GM06990 (cell line): ENCODE measurements around the gene EPHA1.
"Not testable (repeated sequence)": the region's sequence is repeated elsewhere in the genome, so short reads cannot be mapped to it uniquely, and the experiment has no call there.

Source experiments
- DNase-seq: peaks from one replicate; pipeline ENCODE4 v3.0.0-alpha.2; 2011; ENCODE audit not compliant: insufficient read length; ENCODE audit errors: extremely low read depth
- H3K27me3 ChIP-seq: replicated peaks from 2 replicates; pipeline ENCODE4 v1.6.0; 2011; ENCODE audit warnings: low read length; ENCODE audit not compliant: control insufficient read depth, insufficient read depth
- H3K36me3 ChIP-seq: 2 replicates; pipeline ENCODE4 v1.5.1; 2011; ENCODE audit warnings: low read length; ENCODE audit not compliant: control insufficient read depth, insufficient read depth
- H3K4me3 ChIP-seq: replicated peaks from 2 replicates; pipeline ENCODE4 v1.5.1; 2011; ENCODE audit warnings: low read depth, mild to moderate bottlenecking, control low read depth, low read length
- CTCF ChIP-seq: IDR thresholded peaks from 2 replicates; pipeline ENCODE4 v1.5.1; 2011; ENCODE audit warnings: low read length, control low read depth, mild to moderate bottlenecking, inconsistent platforms; ENCODE audit not compliant: insufficient read depth, poor library complexity, severe bottlenecking

Gene EPHA1

GRCh38 chr7:143406002-143406357, 2.7 kb downstream of the EPHA1 start:
- TF ChIP-seq CTCF, result no peak
- DNase-seq, result no peak
- no peak overlapping the region for H3K4me3 ChIP-seq
- H3K27me3 ChIP-seq, result no peaks in the 10 kb centered on the region; the same call in 1 of the 2 replicates
- H3K36me3 ChIP-seq, result no peaks in the 10 kb centered on the region

DNA sequence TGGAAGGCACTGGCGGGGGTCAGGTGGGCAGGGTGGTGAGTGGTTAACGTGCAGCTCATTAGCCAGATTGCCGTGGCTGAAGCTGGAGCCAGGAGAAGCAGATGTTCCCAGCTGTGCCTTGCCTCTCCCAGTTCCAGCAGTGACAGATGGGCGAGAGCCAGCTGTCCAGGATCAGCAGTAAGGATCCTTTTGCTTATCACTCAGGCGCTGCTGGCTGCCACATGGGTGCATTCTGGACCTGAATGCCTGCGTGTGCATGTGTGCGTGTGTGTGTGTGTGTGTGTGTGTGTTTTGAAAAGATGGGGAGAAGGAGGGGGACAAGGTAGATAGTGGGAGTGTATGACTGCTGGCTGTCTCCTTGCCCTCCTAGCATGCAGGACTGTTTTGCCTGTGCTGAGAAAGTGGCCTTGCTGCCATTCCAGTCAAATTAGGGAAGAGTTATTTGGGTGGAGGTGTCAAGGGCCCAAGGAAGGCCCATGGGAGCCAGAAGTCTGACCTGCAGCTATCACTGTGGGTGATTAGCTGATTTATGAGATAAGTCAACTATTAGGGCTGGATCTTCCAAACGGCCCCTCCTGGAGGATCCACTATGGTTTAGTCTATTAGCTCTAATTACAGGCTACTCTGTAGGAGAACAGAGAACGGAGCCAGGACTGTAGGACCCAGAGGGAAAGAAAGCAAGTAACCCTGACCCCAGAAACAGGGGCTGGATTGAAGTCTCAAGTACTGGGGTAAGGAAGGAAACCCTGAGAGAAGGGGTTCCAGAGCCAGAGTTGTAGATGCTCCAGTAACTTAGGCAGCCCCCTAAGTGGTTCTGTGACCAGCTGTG, 3.3 kb downstream of the EPHA1 start:
- no peaks in the 10 kb centered on the region; the same call in 1 of the 2 replicates for H3K27me3 ChIP-seq
- no peak for TF ChIP-seq CTCF
- no peak overlapping the region for H3K4me3 ChIP-seq
- DNase-seq, result no peak
- no peaks in the 10 kb centered on the region for H3K36me3 ChIP-seq

DNA sequence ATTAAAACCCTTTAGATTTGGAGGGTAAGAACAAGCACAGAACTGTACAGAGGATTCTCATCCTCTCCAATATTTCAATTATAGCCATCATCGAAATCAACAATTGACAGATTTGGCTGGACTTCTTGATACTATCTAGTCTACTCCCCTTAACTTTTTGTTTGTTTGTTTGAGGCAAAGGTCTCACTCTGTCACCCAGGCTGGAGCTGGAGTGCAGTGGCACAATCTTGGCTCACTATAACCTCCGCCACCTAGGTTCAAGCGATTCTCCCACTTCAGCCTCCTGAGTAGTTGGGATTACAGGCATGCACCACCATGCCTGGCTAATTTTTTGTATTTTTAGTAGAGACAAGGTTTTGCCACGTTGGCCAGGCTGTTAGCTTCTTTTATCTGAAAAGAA, 6.4 kb downstream of the EPHA1 start:
- not testable (repeated sequence) for DNase-seq, H3K27me3 ChIP-seq, H3K36me3 ChIP-seq, H3K4me3 ChIP-seq

DNA sequence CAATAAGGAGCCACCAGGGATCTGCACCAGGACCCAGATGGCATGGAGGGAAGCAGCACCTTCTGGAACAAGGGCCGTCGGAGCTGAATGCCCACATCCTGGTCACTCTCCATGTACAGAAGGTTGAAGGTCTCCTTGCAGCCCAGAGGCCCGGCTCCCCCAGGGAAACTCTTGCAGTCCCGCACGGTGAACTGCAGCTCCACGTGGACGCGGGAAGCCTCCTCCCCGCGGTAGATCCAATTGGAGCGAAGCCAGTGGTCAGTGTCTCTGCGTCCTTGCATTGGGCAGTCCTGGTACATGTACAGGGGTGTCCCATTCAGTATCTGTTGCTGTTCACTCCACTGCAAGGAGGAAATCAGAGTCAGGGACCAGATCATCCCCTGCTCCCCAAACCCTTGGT, 7.4 kb downstream of the EPHA1 start:
- H3K27me3 ChIP-seq, result no peaks in the 10 kb centered on the region; the same call in 1 of the 2 replicates
- no peaks in the 10 kb centered on the region for H3K36me3 ChIP-seq
- DNase-seq, result no peak
- H3K4me3 ChIP-seq, result no peak overlapping the region
- no peak for TF ChIP-seq CTCF

DNA sequence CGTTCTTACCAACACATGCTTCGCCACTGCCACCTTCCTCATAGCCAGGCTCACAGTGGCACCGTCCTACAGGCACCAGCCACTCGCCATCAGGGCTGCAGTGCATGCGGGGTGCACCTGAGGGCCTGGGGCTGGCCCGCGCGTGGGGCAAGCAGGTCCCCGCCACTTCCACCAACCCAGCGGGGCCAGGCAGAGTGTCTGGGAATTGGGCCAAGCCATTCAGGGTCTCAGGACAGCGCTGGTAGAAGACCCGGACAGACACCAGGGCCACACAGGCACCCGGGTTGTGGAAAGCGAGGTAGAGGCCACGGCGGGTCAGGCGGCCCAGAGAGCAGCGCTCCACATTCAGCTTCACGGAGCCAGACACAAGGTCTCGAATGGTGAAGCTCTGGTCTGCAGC, 9.0 kb downstream of the EPHA1 start:
- H3K27me3 ChIP-seq, result no peaks in the 10 kb centered on the region; the same call in 1 of the 2 replicates
- TF ChIP-seq CTCF, result no peak

DNA sequence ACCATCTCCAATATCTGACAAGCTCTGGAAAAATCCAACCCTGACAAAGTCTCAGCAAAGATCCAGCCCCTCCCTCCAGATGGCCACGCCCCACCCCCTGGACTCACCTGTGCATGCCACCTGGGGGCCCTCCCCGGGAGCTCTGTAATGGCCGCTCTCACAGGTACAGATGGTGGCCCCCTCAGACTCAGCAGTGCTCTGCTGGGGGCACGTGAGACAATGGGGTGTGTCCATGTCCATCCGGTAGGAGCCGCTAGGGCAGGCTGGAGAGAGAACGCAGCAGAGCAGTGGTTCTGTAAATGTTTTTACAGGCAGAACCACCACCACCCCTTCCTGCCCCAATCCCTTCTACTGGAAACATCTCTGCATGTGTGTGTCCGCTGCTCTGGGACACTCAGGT, 9.5 kb downstream of the EPHA1 start:
- TF ChIP-seq CTCF, result no peak
- no peaks in the 10 kb centered on the region for H3K36me3 ChIP-seq
- DNase-seq, result no peak
- no peak overlapping the region for H3K4me3 ChIP-seq
- H3K27me3 ChIP-seq, result no peaks in the 10 kb centered on the region; the same call in 1 of the 2 replicates

More for the DNA sequence above, 9.0 kb downstream of the EPHA1 start:
- no peak for DNase-seq
- Histone ChIP-seq H3K4me3 (no peak overlapping the region), H3K36me3 (no peaks in the 10 kb centered on the region)
